Stimulated activated CD4-positive, alpha-beta T cell treated with anti-CD3 and anti-CD28 coated beads, TNF-alpha, amount 100 ng/mL, for 1 hour (primary cell): Measurements from ENCODE around the gene CD83.
"Not testable (repeated sequence)": the region's sequence is repeated elsewhere in the genome, so short reads cannot be mapped to it uniquely, and the experiment has no call there.

ENCODE experiments used
- DNase-seq, 3 donors: peaks; one replicate each; pipeline ENCODE4 v3.0.0-alpha.2; 2020; ENCODE audit warnings: low read depth in 3 of 3, low spot score in 1 of 3

CD83 gene

GRCh38 chr6:14146506-14147096, 29.0 kb downstream of the CD83 start:
- no peak for DNase-seq

GRCh38 chr6:14147891-14148290, 30.3 kb downstream of the CD83 start:
- DNase-seq, result no peak

- DNase-seq, result no peak
These were observed 30.9 kb downstream of the CD83 start for GRCh38 chr6:14148471-14148870.

- no peak for DNase-seq
These were observed 31.6 kb downstream of the CD83 start for GRCh38 chr6:14149053-14149738.

- DNase-seq, result no peak
These were observed 32.2 kb downstream of the CD83 start for GRCh38 chr6:14149739-14150130.

- DNase-seq, result not testable (repeated sequence)
These were observed 33.7 kb downstream of the CD83 start for GRCh38 chr6:14151300-14151699.

- DNase-seq, result no peak
These were observed 34.2 kb downstream of the CD83 start for GRCh38 chr6:14151773-14152172.

GRCh38 chr6:14153228-14153627, 35.7 kb downstream of the CD83 start:
- no peak for DNase-seq

- no peak for DNase-seq
These were observed 41.5 kb downstream of the CD83 start for GRCh38 chr6:14159090-14159489.

- DNase-seq, result no peak
These were observed 45.3 kb downstream of the CD83 start for GRCh38 chr6:14162826-14163225.

- no peak for DNase-seq
These were observed 47.5 kb downstream of the CD83 start for GRCh38 chr6:14165091-14165490.

- no peak for DNase-seq
These were observed 49.3 kb downstream of the CD83 start for GRCh38 chr6:14166839-14167238.

GRCh38 chr6:14170128-14170527, 52.6 kb downstream of the CD83 start:
- DNase-seq, result no peak

GRCh38 chr6:14172562-14172961, 55.0 kb downstream of the CD83 start:
- no peak for DNase-seq

- no peak for DNase-seq
These were observed 56.7 kb downstream of the CD83 start for GRCh38 chr6:14174226-14174625.

GRCh38 chr6:14174996-14175395, 57.4 kb downstream of the CD83 start:
- no peak for DNase-seq

- DNase-seq, result no peak
These were observed 58.9 kb downstream of the CD83 start for GRCh38 chr6:14176429-14176828.

GRCh38 chr6:14177413-14178082, 60.0 kb downstream of the CD83 start:
- no peak for DNase-seq

GRCh38 chr6:14178083-14178445, 60.5 kb downstream of the CD83 start:
- no peak for DNase-seq

- DNase-seq, result no peak
These were observed 63.0 kb downstream of the CD83 start for GRCh38 chr6:14180609-14181008.

- no peak for DNase-seq
These were observed 65.3 kb downstream of the CD83 start for GRCh38 chr6:14182916-14183315.
